Stimulated activated CD8-positive, alpha-beta memory T cell treated with anti-CD3 and anti-CD28 coated beads, Interleukin-15, amount 100 ng/mL, for 1 hour (primary cell): ENCODE measurements around the gene AKAP4.

ENCODE experiments used
- DNase-seq: peaks from one replicate; pipeline ENCODE4 v3.0.0-alpha.2; 2020; ENCODE audit warnings: low read depth

Gene AKAP4

GRCh38 chrX:50200907-50201306 is at the start of gene AKAP4:
AKAP4 (minus strand) TSS chrX:50201007; CDS start chrX:50200889, 118 bp downstream.
- DNase-seq: no peak

DNA sequence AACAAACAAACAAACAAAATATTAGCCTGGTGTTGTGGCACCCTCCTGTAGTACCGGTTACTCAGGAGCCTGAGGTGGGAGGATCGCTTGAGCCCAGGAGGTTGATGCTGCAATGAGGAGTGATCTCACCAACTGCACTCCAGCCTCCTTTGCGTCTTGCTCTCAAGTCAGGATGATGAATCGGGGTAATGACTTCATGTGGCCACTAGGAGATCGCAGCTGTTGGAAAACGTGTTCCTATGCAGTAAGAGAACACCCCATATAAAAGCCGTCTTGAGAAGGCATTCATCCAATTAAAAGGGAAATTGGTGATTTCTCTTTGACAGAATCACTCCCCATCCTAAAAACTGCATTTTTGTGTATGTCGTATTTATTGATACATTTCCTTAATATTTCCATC is 10.7 kb upstream of the AKAP4 start:
- DNase-seq: no peak

DNA sequence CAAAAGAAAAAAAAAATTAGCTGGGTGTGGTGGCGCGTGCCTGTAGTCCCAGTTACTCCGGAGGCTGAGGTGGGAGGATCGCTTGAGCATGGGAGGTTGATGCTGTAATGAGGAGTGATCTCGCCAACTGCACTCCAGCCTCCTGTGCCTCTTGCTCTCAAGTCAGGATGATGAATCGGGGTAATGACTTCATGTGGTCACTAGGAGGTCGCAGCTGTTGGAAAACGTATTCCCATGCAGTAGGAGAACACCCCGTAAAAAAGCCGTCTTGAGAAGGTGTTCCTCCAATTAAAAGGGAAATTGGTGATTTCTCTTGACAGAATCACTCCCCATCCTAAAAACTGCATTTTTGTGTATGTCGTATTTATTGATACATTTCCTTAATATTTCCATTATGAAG is 5.9 kb upstream of the AKAP4 start:
- DNase-seq: no peak

- peak; percentile 32 for DNase-seq
These were observed 3.6 kb upstream of the AKAP4 start, which contains the start of gene CCNB3 for GRCh38 chrX:50204364-50204899. CCNB3 (plus strand) TSS chrX:50204765; CDS start chrX:50285164, 80,399 bp downstream.

- no peak for DNase-seq
These were observed 1.7 kb upstream of the AKAP4 start for GRCh38 chrX:50202539-50202938.

GRCh38 chrX:50198348-50198747 is 2.5 kb downstream of the AKAP4 start:
- no peak for DNase-seq

DNA sequence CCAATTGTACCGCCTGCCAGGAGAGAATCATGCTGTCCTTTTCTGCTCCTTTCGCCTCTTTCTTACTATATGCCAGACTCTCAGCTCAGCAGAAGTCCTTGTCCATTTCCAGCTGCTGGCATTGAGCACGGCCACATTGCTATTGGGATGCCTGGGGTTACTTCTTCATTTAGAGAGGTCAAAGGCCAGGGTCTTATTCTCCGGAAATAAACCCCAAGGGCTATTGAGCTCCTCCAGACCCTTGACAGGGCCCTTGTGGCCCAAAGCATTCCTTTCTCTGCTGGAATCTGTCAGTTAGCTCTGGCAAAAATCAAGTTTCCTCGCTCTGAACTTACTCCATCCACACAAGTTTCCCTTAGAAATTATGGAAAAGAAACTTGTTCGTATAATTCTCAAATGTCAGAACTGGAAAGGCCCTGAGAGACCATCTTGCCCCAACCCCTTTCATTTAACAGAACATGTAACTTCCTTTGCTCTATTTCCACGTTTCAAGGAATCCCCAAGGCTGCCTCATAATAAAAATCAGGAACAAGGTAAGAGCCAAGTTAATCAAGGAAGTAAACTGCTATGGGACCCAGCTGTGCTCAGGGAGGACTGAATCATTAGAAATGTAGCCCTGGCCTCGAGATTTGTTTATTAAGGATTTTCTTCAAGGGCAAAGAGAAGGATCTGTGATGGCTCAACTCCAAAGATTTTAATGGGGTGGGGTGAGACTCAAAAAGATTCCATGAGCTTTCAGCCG is 11.8 kb downstream of the AKAP4 start:
- no peak for DNase-seq

DNA sequence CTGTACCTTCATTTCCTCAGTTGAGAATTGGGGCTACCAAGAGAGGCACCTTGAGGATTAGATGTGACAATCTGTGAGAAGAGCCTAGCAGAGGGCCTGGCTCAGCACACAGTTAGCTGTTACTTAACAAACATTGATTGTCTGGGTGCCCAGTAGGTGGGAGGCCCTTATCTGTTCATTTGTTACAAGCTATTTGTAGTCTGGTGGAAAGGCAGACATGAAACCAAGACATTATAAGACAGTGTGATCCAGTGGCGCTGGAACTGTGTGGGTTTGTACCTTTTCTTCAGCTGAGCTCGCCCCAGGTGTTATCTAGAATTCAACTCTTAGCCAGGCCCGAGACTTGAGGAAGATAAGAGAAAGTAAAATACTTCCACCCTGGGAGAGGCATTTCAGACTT is 16.9 kb downstream of the AKAP4 start:
- no peak for DNase-seq

GRCh38 chrX:50180073-50180940 is 20.5 kb downstream of the AKAP4 start:
- DNase-seq: no peak

- no peak for DNase-seq
These were observed 31.1 kb downstream of the AKAP4 start for GRCh38 chrX:50169717-50170116.

- no peak for DNase-seq
These were observed 32.5 kb downstream of the AKAP4 start for GRCh38 chrX:50168241-50168687.

DNA sequence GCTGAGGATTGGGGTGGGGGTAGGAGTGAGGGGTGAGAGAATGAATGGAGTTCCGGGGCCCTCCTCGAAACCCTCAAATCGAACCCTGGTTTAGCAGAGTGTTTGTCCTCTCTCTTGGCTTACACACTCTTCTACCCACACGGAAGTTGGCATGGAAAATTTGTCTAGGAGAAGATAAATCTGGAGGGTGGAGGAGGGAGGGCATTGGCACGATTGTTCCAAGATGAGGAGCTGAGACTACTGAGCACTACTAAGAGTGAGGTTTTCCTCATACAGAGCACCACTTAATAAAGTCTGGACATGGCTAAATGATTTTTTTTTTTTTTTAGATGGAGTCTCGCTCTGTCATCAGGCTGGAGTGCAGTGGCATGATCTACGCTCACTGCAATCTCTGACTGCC is 33.4 kb downstream of the AKAP4 start:
- DNase-seq: no peak

DNA sequence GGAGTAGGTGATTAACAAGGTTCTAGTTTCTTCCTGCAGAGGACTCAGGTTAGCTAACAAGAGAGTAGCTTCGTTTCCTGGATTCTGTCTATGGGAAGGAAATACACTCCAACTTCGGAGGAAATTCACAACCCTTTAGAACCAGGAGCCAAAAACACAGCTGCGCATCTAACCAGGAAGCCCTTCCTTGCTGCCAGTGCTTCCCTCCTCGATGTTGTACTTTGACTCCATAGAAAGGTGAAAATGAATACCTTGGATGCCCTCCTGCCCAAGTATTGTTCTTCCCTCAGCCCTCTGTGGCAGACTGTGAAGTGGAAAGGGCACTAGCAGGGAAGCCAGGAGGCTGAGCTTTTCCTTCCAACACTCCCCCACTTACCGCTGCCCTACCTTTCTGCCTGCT is 35.1 kb downstream of the AKAP4 start:
- no peak for DNase-seq

GRCh38 chrX:50161127-50161526 is 39.7 kb downstream of the AKAP4 start:
- DNase-seq: no peak

- no peak for DNase-seq
These were observed 42.2 kb downstream of the AKAP4 start for GRCh38 chrX:50158593-50158992.

- no peak for DNase-seq
These were observed 43.2 kb downstream of the AKAP4 start for GRCh38 chrX:50157545-50158135.

- DNase-seq: no peak
These were observed 46.4 kb downstream of the AKAP4 start for GRCh38 chrX:50154429-50154828.

DNA sequence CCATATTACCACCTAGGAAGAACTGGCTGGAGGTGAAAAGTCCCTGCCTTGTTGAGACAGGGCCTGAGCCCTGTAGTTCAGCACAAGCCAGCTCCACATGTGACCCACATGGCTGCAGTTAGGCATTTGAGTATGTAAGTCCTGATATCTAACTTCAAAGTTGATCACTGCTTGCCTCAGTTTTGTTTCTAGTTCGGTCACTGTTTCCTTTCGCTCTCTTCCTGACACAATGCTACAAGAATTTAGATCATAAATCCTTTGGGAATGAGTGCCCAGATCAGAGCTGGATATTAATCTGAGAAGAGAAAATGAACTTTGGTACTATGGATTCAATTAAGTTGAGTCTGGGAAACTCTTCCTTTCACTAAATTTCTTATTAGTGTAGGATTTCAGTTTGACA is 48.4 kb downstream of the AKAP4 start:
- no peak for DNase-seq

DNA sequence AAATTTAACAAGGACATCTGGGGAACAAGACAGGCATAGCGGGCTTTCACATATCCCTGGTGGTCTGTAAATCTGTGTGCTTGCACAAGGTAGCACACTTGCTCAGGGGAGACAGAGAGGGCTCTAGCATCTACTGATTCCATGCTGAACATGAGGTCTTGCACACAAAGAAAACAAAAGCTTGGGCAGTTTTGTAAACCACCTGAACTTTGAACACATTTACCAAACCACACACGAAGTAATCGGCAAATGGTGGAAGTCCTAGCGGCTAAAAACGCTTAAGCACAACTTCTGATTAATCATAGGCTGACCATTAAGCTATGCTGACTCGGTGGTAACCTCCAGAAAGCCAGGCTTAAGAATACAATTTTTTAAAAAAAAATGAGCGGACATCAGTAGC is 52.8 kb downstream of the AKAP4 start:
- DNase-seq: no peak
